Measurements from ENCODE around the gene IL4.
"Not testable (repeated sequence)": the region's sequence is repeated elsewhere in the genome, so short reads cannot be mapped to it uniquely, and the experiment has no call there.

IL4 gene

GRCh38 chr5:132673939-132674630 is at the start of gene IL4:
TSS of gene IL4 (plus strand) at chr5:132673989. CDS start at chr5:132674051, 62 bp downstream.
- Histone ChIP-seq H3K27me3 (ENCODE audit: control insufficient read depth, insufficient read depth, low read length) (no peaks in the 10 kb centered on the region), H3K4me3 (ENCODE audit: low read depth, low read length) (no peak within 1 kb of the TSS), H3K4me1 (ENCODE audit: control insufficient read depth, insufficient read depth, low read length) (peaks cover 3% of the 10 kb centered on the region; the same call in 1 of the 2 replicates), H3K9ac (ENCODE audit: low read length) (no peak within 1 kb of the TSS), H3K36me3 (ENCODE audit: control insufficient read depth, insufficient read depth, low read length) (no peaks in the 10 kb centered on the region), H3K9me3 (ENCODE audit: control insufficient read depth, insufficient read depth, low read depth, low read length) (peaks cover 5% of the 10 kb centered on the region; the same call in 1 of the 2 replicates), H3K27ac (ENCODE audit: low read depth, low read length) (no peak within 1 kb of the TSS)

DNA sequence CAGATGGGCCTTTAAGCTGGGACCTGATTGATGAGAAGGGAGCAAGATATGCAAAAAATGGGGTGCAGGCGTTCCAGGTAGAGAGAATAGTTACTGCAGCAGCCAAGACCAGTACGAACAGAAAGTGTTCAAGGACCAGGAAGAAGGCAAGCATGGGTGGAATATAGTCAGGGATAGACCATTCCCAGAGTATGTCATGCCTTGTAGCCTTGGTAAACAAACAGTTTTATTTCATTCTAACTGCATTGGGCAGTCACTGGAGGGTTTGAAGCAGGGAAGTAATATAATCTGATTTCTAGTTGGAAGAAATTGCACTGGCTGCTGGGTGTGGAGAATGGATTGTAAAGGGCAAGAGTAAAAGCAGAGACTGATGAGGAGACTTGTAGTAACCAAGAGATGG is 46.3 kb upstream of the IL4 start:
- H3K9me3 ChIP-seq (ENCODE audit: control insufficient read depth, insufficient read depth, low read depth, low read length) = no peaks in the 10 kb centered on the region
- no peak overlapping the region for H3K4me3 ChIP-seq (ENCODE audit: low read depth, low read length)
- H3K4me1 ChIP-seq (ENCODE audit: control insufficient read depth, insufficient read depth, low read length) = no peaks in the 10 kb centered on the region
- no peaks in the 10 kb centered on the region for H3K27me3 ChIP-seq (ENCODE audit: control insufficient read depth, insufficient read depth, low read length)
- no peak overlapping the region for H3K27ac ChIP-seq (ENCODE audit: low read depth, low read length)
- no peak overlapping the region for H3K9ac ChIP-seq (ENCODE audit: low read length)
- H3K36me3 ChIP-seq (ENCODE audit: control insufficient read depth, insufficient read depth, low read length) = peaks cover 6% of the 10 kb centered on the region; the same call in 1 of the 2 replicates

DNA sequence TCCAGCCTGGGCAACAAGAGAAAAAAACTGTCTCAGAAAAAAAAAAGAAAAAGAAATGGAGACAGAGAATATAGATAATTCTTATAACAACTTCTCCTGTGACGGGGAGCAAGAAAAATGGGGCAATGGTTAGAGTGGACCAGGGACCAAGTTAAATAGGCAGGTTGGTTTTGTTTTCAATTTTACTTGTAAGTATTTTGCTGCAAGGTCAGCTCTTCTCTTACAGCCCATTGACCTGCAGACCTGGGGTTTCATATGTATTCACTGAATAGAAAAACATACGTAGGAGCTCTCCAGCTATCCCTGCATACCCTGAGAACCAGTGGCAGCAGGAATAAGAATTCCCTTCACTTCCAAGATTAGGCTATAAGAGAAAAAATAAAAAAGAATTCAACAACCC is 45.0 kb upstream of the IL4 start:
- H3K36me3 ChIP-seq (ENCODE audit: control insufficient read depth, insufficient read depth, low read length) = peaks cover 6% of the 10 kb centered on the region; the same call in 1 of the 2 replicates
- no peaks in the 10 kb centered on the region for H3K9me3 ChIP-seq (ENCODE audit: control insufficient read depth, insufficient read depth, low read depth, low read length)
- no peak overlapping the region for H3K27ac ChIP-seq (ENCODE audit: low read depth, low read length)
- H3K27me3 ChIP-seq (ENCODE audit: control insufficient read depth, insufficient read depth, low read length) = no peaks in the 10 kb centered on the region
- no peak overlapping the region for H3K4me3 ChIP-seq (ENCODE audit: low read depth, low read length)
- H3K4me1 ChIP-seq (ENCODE audit: control insufficient read depth, insufficient read depth, low read length) = no peaks in the 10 kb centered on the region
- no peak overlapping the region for H3K9ac ChIP-seq (ENCODE audit: low read length)

DNA sequence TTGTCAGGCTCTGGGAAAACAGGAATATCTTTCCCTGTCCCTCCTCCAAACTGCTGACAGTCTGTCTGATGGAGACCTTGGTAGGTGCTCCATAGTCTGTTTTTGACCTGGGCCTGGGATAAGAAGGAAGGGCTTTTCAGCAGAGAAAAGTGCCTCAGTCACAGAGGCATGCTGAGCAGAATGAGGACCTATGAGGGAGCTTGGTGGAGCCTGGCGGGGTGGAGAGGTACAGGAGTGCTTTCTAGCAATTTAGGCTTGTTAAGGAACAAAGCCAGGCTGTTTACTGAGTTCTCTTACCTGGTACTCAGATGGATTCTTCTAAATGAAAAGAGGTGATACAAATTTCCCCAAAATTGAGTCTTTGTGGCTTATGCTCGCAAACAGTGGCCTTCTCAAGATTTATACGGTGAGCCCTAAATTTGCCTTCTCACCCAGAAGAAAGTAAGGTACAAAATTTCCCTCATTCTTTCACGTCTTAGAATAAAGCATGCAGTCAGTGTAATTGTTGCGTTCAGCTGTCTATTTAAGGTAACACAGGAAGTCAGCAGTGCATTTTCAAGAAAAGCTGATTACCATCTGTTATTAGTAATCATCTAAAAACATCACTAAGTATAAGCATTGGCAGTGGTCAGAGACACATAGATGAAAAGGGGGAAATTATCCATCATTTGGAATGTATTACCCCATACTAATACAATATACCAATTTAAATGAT is 44.4 kb upstream of the IL4 start:
- Histone ChIP-seq H3K9ac (ENCODE audit: low read length) (no peak overlapping the region), H3K4me1 (ENCODE audit: control insufficient read depth, insufficient read depth, low read length) (no peaks in the 10 kb centered on the region), H3K36me3 (ENCODE audit: control insufficient read depth, insufficient read depth, low read length) (peaks cover 6% of the 10 kb centered on the region; the same call in 1 of the 2 replicates), H3K9me3 (ENCODE audit: control insufficient read depth, insufficient read depth, low read depth, low read length) (no peaks in the 10 kb centered on the region), H3K27me3 (ENCODE audit: control insufficient read depth, insufficient read depth, low read length) (no peaks in the 10 kb centered on the region), H3K27ac (ENCODE audit: low read depth, low read length) (no peak overlapping the region), H3K4me3 (ENCODE audit: low read depth, low read length) (no peak overlapping the region)

DNA sequence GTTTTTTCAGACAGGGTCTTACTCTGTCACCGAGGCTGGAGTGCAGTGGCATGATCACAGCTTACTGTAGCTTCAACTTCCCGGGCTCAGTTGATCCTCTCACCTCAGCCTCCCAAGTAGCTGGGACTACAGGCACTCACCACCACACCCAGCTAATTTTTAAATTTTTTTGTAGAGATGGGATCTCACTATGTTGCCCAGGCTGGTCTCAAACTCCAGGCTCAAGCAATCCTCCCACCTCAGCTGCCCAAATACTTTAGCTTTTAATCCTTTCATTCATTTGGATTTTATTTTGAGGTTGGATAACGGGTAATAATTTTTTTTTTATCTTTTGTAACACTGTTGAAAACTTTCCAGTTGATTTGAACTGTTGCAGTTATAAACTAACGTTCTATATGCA is 40.2 kb upstream of the IL4 start:
- not testable (repeated sequence) for H3K27me3 ChIP-seq (ENCODE audit: control insufficient read depth, insufficient read depth, low read length); H3K27ac ChIP-seq (ENCODE audit: low read depth, low read length); H3K4me3 ChIP-seq (ENCODE audit: low read depth, low read length); H3K4me1 ChIP-seq (ENCODE audit: control insufficient read depth, insufficient read depth, low read length); H3K9ac ChIP-seq (ENCODE audit: low read length); H3K9me3 ChIP-seq (ENCODE audit: control insufficient read depth, insufficient read depth, low read depth, low read length)
- H3K36me3 ChIP-seq (ENCODE audit: control insufficient read depth, insufficient read depth, low read length) = peaks cover 20% of the 10 kb centered on the region

- Histone ChIP-seq H3K4me3 (ENCODE audit: low read depth, low read length) (no peak overlapping the region), H3K9ac (ENCODE audit: low read length) (no peak overlapping the region), H3K36me3 (ENCODE audit: control insufficient read depth, insufficient read depth, low read length) (peaks cover 38% of the 10 kb centered on the region), H3K27ac (ENCODE audit: low read depth, low read length) (no peak overlapping the region), H3K27me3 (ENCODE audit: control insufficient read depth, insufficient read depth, low read length) (no peaks in the 10 kb centered on the region), H3K9me3 (ENCODE audit: control insufficient read depth, insufficient read depth, low read depth, low read length) (no peaks in the 10 kb centered on the region), H3K4me1 (ENCODE audit: control insufficient read depth, insufficient read depth, low read length) (no peaks in the 10 kb centered on the region)
Observed at GRCh38 chr5:132635873-132636272, 37.9 kb upstream of the IL4 start.

- Histone ChIP-seq H3K27me3 (ENCODE audit: control insufficient read depth, insufficient read depth, low read length) (no peaks in the 10 kb centered on the region), H3K4me1 (ENCODE audit: control insufficient read depth, insufficient read depth, low read length) (no peaks in the 10 kb centered on the region), H3K36me3 (ENCODE audit: control insufficient read depth, insufficient read depth, low read length) (peaks cover 49% of the 10 kb centered on the region), H3K4me3 (ENCODE audit: low read depth, low read length) (no peak overlapping the region), H3K9me3 (ENCODE audit: control insufficient read depth, insufficient read depth, low read depth, low read length) (no peaks in the 10 kb centered on the region), H3K9ac (ENCODE audit: low read length) (no peak overlapping the region), H3K27ac (ENCODE audit: low read depth, low read length) (no peak overlapping the region)
Observed at GRCh38 chr5:132637241-132637640, 36.5 kb upstream of the IL4 start.

DNA sequence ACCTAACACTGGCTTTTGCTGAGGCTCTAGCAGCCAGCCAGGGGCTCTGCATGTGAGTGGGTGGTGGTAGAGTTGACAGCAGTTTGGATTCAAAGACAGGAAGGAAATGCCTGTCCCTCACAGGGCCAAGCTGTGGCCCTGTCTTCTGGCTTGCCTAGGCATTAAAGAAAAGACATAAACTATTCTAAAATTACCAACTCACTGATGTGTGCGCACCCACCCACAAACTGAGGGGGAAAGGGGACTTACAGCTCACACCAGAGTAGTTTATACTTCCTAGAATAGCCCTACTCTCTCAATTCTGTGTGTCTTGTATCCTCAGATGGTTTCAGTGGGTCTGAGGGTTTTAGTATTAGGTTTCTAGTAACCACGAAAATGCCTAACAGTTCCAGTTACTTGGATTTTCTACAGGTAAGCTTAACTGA is 34.1 kb upstream of the IL4 start:
- Histone ChIP-seq H3K4me3 (ENCODE audit: low read depth, low read length) (no peak overlapping the region), H3K9me3 (ENCODE audit: control insufficient read depth, insufficient read depth, low read depth, low read length) (no peaks in the 10 kb centered on the region), H3K27me3 (ENCODE audit: control insufficient read depth, insufficient read depth, low read length) (no peaks in the 10 kb centered on the region), H3K9ac (ENCODE audit: low read length) (no peak overlapping the region), H3K4me1 (ENCODE audit: control insufficient read depth, insufficient read depth, low read length) (peaks cover 7% of the 10 kb centered on the region), H3K36me3 (ENCODE audit: control insufficient read depth, insufficient read depth, low read length) (peaks cover 60% of the 10 kb centered on the region), H3K27ac (ENCODE audit: low read depth, low read length) (no peak overlapping the region)

DNA sequence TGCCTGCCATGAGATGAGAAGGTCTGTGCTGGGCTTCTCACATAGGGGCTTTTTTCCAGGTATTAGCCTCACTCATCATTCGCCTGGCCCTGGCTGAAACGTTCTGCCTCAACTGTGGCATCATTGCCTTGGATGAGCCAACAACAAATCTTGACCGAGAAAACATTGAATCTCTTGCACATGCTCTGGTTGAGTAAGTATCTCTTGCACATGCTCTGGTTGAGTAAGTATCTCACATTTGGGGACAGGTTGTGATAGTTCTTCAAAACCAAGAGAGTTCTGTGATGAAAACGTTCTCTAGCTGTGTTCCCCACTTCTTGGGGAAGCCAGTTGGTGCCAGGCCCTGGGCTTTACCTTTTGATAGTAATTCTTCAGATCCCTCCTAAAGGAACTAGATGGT is 33.2 kb upstream of the IL4 start:
- peaks cover 56% of the 10 kb centered on the region for H3K36me3 ChIP-seq (ENCODE audit: control insufficient read depth, insufficient read depth, low read length)

DNA sequence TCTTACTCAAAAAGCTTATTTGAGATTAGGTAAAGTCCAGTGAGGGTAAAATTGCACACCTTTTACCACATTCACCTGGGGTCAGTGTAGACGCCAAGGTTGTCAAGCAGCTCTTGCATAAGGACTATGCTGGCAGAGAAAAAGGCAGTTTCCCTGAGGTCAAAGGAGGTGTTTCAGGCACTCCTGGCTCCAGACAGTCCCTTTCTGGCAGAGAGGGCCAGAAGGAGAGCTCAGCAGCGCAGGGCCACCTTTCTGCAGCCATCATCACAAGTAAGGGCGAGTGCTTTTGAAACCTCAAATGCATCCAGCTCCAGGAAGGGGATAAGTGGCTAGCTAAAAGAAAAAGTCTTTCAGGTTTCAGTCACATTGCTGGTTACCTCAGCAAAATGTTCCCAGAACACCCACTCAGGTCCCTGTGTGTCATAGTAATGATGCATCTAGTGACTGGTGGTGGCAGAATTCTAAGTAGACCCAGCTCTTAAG is 32.5 kb upstream of the IL4 start:
- Histone ChIP-seq H3K9me3 (ENCODE audit: control insufficient read depth, insufficient read depth, low read depth, low read length) (no peaks in the 10 kb centered on the region), H3K27ac (ENCODE audit: low read depth, low read length) (no peak overlapping the region), H3K9ac (ENCODE audit: low read length) (no peak overlapping the region), H3K4me1 (ENCODE audit: control insufficient read depth, insufficient read depth, low read length) (peaks cover 7% of the 10 kb centered on the region), H3K36me3 (ENCODE audit: control insufficient read depth, insufficient read depth, low read length) (peaks cover 56% of the 10 kb centered on the region), H3K4me3 (ENCODE audit: low read depth, low read length) (no peak overlapping the region), H3K27me3 (ENCODE audit: control insufficient read depth, insufficient read depth, low read length) (no peaks in the 10 kb centered on the region)

More for the DNA sequence above, 33.2 kb upstream of the IL4 start:
- H3K27ac ChIP-seq (ENCODE audit: low read depth, low read length) = no peak overlapping the region
- H3K4me3 ChIP-seq (ENCODE audit: low read depth, low read length) = no peak overlapping the region
- no peaks in the 10 kb centered on the region for H3K27me3 ChIP-seq (ENCODE audit: control insufficient read depth, insufficient read depth, low read length)
- H3K4me1 ChIP-seq (ENCODE audit: control insufficient read depth, insufficient read depth, low read length) = peaks cover 7% of the 10 kb centered on the region
- H3K9ac ChIP-seq (ENCODE audit: low read length) = no peak overlapping the region
- no peaks in the 10 kb centered on the region for H3K9me3 ChIP-seq (ENCODE audit: control insufficient read depth, insufficient read depth, low read depth, low read length)

- Histone ChIP-seq H3K4me1 (ENCODE audit: control insufficient read depth, insufficient read depth, low read length) (peaks cover 7% of the 10 kb centered on the region), H3K9me3 (ENCODE audit: control insufficient read depth, insufficient read depth, low read depth, low read length) (no peaks in the 10 kb centered on the region; the same call in 1 of the 2 replicates), H3K36me3 (ENCODE audit: control insufficient read depth, insufficient read depth, low read length) (peaks cover 56% of the 10 kb centered on the region), H3K9ac (ENCODE audit: low read length) (no peak overlapping the region), H3K4me3 (ENCODE audit: low read depth, low read length) (no peak overlapping the region), H3K27ac (ENCODE audit: low read depth, low read length) (no peak overlapping the region), H3K27me3 (ENCODE audit: control insufficient read depth, insufficient read depth, low read length) (no peaks in the 10 kb centered on the region)
Observed at GRCh38 chr5:132641841-132642240, 31.9 kb upstream of the IL4 start.

All from HUES6 (cell line).